Adrenal gland (tissue), 12 donors: Measurements from ENCODE around the gene RRBP1. TPM values are rescaled to one million over a fixed set of nuclear protein-coding genes. Genes with fewer than 3 reads are reported as not detected.

ENCODE experiments used
- DNase-seq, 7 donors: peaks; one replicate each; pipeline ENCODE4 v3.0.0-alpha.2; 2019 to 2020
- H3K27ac ChIP-seq, 5 donors: fragments of 200-600 bp; sonication (generic) in 4 of 5; 1 replicate in 3 of 5; 2 replicates in 2 of 5; pipeline versions ENCODE4 v1.5.1 to v1.8.0; 2016 to 2020; ENCODE audit warnings: mild to moderate bottlenecking in 1 of 5
- H3K27me3 ChIP-seq: fragments of 200-600 bp; 2 replicates; pipeline ENCODE4 v1.8.0; 2021
- H3K36me3 ChIP-seq, 2 donors: fragments of 200-600 bp; replicated peaks in 1 of 2; 1 replicate in 1 of 2; 2 replicates in 1 of 2; pipeline versions ENCODE4 v1.5.1 to v1.8.0; 2018 to 2022
- H3K4me1 ChIP-seq, 2 donors: fragments of 200-600 bp; replicated peaks in 1 of 2; 1 replicate in 1 of 2; 2 replicates in 1 of 2; pipeline versions ENCODE4 v1.5.1 to v1.8.0; 2018 to 2021
- H3K4me3 ChIP-seq, 4 donors: fragments of 200-600 bp; sonication (generic) in 3 of 4; one replicate each; pipeline ENCODE4 v1.5.1; 2016 to 2018
- H3K9me3 ChIP-seq, 3 donors: fragments of 200-600 bp; sonication (generic) in 1 of 3; replicated peaks in 1 of 3; 1 replicate in 2 of 3; 2 replicates in 1 of 3; pipeline versions ENCODE4 v1.5.1 to v1.8.0; 2016 to 2021
- POLR2A ChIP-seq, 2 donors: fragments of 450-650 bp; IDR thresholded peaks; one replicate each; pipeline ENCODE4 v1.6.1; 2017; ENCODE audit warnings: antibody characterized with exemption in 2 of 2, mild to moderate bottlenecking in 2 of 2, moderate library complexity in 1 of 2
- WGBS, 4 donors: extraction: QIAGEN DNeasy Blood & Tissue Kit in 2 of 4; methylation state at CpG; one replicate each; pipeline versions ENCODE4 v1.1.5 to v1.1.7; 2013 to 2017; 5-methylcytosine and 5-hydroxymethylcytosine counted together
- intact Hi-C, 2 donors: fragments of 100-400 bp; cut with DNase I; formaldehyde crosslinking; loops; one replicate each; pipeline versions ENCODE4 v1.14.1 to v1.15.0; 2022 to 2023
- polyA plus RNA-seq, 3 donors: library from polyadenylated mRNA; stranded (reverse); fragments of 200-250 nt in 2 of 3; fragments of 350-450 nt in 1 of 3; fragmentation: Illumina TruSeq in 1 of 3; extraction: RNeasy Lipid Tissue Mini Kit (QIAGEN cat#74804) in 1 of 3; gene quantifications; one replicate each; pipeline ENCODE4 v1.2.3, GENCODE V29; 2013 to 2014
- total RNA-seq, 9 donors: library from RNA; depleted of rRNA in 4 of 9; stranded (reverse); fragments of >200 nt in 4 of 9; fragments of 120-200 nt in 1 of 9; fragmentation: NEBNext Ultra II Directional in 1 of 9; extraction: Animal tissue kit (Norgen Biotek cat#: 25700) in 1 of 9; gene quantifications; one replicate each; pipeline versions ENCODE4 v1.1.0 to v1.2.4, GENCODE V29; 2013 to 2023
- TF ChIP-seq, protein P1 (sequence below), 6 experiments: fragments of 450-650 bp in 4 of 6; fragments of 200-600 bp in 2 of 6; sonication (generic) in 1 of 6; IDR thresholded peaks; 1 replicate in 5 of 6; 2 replicates in 1 of 6; pipeline versions ENCODE4 v1.5.1 to v1.8.0; 2016 to 2021; ENCODE audit warnings: antibody characterized with exemption in 6 of 6, mild to moderate bottlenecking in 2 of 6, moderate library complexity in 1 of 6
- donor health status: healthy with polysubstance abuse.
- donor health status: Bipolar disorder and iron deficiency.
- donor health status: DM: yes; HTN: yes; CAD: no.
- donor health status: DM: no; HTN: no; CAD: no.
- donor health status: DM: no; HTN: no; CAD: no.
- donor health status: DM: yes; HTN: yes; CAD: no.

Gene RRBP1
- total and polyA plus RNA-seq, 12 donors: 73.9 to 261 (median 122) TPM

DNA sequence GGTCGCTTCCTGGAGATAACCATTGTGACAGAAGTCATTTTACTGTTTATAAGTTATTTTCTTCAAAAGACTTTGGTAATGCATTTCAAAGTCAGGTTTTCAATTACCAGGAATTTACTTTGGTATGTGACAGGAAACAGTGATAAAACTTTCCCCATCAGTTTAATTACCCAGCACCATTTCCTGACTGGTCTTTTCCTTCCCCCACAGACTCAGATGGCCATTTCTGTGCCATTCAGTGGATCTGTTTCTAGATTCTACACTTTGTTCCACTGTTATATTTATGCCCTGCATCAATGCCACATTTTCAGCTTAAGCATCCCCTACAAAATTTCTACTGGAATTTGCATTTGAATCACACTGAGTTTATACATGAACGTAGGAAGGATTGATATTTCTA lies 16.3 kb downstream of the RRBP1 start:
- DNase-seq: no peak
- Histone ChIP-seq H3K36me3 (no peaks in the 10 kb centered on the region), H3K9me3 (no peaks in the 10 kb centered on the region), H3K27ac (peak overlapping the region in 1 of 5 donors; percentile 47), H3K4me3 (no peak overlapping the region), H3K4me1 (peaks cover 8 to 27% of the 10 kb centered on the region in 2 donors), H3K27me3 (no peaks in the 10 kb centered on the region)
- WGBS, 4 donors: 74 to 86% (median 81%) methylated on average over 2 of the region's 2 CpGs
- TF ChIP-seq, protein P1, sequence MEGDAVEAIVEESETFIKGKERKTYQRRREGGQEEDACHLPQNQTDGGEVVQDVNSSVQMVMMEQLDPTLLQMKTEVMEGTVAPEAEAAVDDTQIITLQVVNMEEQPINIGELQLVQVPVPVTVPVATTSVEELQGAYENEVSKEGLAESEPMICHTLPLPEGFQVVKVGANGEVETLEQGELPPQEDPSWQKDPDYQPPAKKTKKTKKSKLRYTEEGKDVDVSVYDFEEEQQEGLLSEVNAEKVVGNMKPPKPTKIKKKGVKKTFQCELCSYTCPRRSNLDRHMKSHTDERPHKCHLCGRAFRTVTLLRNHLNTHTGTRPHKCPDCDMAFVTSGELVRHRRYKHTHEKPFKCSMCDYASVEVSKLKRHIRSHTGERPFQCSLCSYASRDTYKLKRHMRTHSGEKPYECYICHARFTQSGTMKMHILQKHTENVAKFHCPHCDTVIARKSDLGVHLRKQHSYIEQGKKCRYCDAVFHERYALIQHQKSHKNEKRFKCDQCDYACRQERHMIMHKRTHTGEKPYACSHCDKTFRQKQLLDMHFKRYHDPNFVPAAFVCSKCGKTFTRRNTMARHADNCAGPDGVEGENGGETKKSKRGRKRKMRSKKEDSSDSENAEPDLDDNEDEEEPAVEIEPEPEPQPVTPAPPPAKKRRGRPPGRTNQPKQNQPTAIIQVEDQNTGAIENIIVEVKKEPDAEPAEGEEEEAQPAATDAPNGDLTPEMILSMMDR (IDR thresholded peaks at IDR 0.05): no peak
- TF ChIP-seq POLR2A (IDR thresholded peaks at IDR 0.05): no peak
- intact Hi-C loops: no loop called here

DNA sequence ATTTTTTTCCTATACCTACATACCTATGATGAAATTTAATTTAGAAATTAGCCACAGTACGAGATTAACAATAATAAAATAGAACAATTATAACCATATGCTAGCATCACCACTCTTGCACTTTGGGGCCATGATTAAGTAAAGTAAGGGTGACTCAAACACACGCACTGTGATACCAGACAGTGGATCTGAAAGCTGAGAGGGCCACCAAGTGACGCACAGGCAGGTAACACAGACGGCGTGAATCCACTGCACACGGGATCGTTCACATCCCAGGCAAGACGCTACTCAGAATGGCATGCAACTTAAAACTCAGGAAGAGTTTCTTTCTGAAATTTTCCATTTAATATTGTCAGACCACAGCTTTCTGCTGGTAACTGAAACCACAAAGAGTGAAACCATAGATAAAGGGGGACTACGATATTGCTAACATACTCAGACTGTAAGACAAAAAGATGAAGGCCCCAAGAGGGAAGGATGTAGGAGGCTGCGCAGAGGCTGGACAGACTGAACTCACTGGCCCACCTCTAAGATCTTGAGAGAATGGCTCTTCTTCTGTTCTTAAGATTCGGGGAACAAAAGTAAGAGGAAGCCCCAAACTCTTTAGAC lies 17.9 kb downstream of the RRBP1 start:
- 86 to 91% (median 89%) methylated on average over 11 of the region's 11 CpGs for WGBS, 4 donors
- H3K4me1 ChIP-seq: peaks cover 8 to 34% of the 10 kb centered on the region in 2 donors

DNA sequence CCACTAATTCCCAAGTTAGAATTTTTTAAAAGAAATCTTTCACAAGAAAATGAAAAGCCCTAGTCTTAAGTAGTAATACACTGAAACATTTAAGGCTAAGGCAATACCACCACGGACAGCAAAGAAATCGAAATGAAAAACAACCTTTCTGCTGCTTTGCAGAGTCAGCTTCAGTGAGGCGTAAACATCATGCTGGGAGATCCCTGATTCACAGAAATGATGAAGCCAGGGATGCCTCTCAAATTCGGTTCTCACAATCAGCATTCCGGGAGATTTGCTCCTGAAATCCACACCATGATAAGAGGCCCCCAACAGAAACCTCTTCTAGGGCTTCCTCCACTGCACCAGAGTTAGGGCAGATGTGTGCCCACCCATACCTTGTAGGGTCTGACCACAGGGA lies 18.6 kb downstream of the RRBP1 start:
- Histone ChIP-seq H3K36me3 (peaks cover 0 to 9% of the 10 kb centered on the region in 2 donors), H3K27me3 (no peaks in the 10 kb centered on the region), H3K9me3 (no peaks in the 10 kb centered on the region), H3K4me1 (peaks cover 8 to 34% of the 10 kb centered on the region in 2 donors), H3K27ac (peak overlapping the region in 1 of 5 donors; percentile 65), H3K4me3 (no peak overlapping the region)
- DNase-seq: peak in 2 of 7 donors; percentile 10 to 16
- 65 to 92% (median 76%) methylated on average over 5 of the region's 5 CpGs for WGBS, 4 donors
- TF ChIP-seq, protein P1 (IDR thresholded peaks at IDR 0.05): no peak
- no peak for TF ChIP-seq POLR2A (IDR thresholded peaks at IDR 0.05)
- intact Hi-C loops: no loop called here

More for the DNA sequence above, 17.9 kb downstream of the RRBP1 start:
- TF ChIP-seq, protein P1 (IDR thresholded peaks at IDR 0.05): no peak
- TF ChIP-seq POLR2A (IDR thresholded peaks at IDR 0.05): no peak
- intact Hi-C loops: no loop called here
- DNase-seq: peak in 2 of 7 donors; percentile 14 to 40
- Histone ChIP-seq H3K27ac (no peak overlapping the region), H3K27me3 (no peaks in the 10 kb centered on the region), H3K4me3 (no peak overlapping the region), H3K9me3 (no peaks in the 10 kb centered on the region), H3K36me3 (peaks cover 0 to 6% of the 10 kb centered on the region in 2 donors)

DNA sequence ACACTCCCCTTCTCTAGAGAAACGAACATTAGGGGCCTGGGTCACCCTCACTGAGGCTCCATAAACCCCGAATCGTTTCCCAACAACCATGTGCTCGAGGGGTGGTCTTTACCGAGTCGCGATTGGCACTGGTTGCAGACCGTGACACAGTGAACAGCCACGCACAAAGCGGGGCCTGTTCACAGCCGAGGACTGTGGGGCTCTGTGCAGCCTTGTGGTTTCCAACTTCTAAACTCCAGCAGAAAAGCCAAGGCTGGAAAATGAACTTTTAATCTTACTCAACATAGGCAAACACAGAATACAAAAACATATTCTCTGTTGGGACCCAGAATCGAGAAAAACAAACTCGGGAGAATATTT lies 19.0 kb downstream of the RRBP1 start:
- peaks cover 0 to 12% of the 10 kb centered on the region in 2 donors for H3K36me3 ChIP-seq
- H3K4me1 ChIP-seq: peaks cover 8 to 34% of the 10 kb centered on the region in 2 donors
- intact Hi-C loops: no loop called here
- H3K27me3 ChIP-seq: no peaks in the 10 kb centered on the region
- H3K4me3 ChIP-seq: no peak overlapping the region
- H3K9me3 ChIP-seq: no peaks in the 10 kb centered on the region
- 78 to 87% (median 86%) methylated on average over 13 of the region's 13 CpGs for WGBS, 4 donors
- peak in 2 of 7 donors; percentile 17 to 49 for DNase-seq
- H3K27ac ChIP-seq: peak overlapping the region in 2 of 5 donors; percentile 65 to 80
- TF ChIP-seq, protein P1 (IDR thresholded peaks at IDR 0.05): no peak
- TF ChIP-seq POLR2A (IDR thresholded peaks at IDR 0.05): no peak
